HEK293 (cell line): ENCODE measurements around the gene MDM2.
"Not testable (repeated sequence)": the region's sequence is repeated elsewhere in the genome, so short reads cannot be mapped to it uniquely, and the experiment has no call there.

Source experiments
- CTCF ChIA-PET: fragments of 350-600 bp; formaldehyde crosslinking; extraction: SDS; loops from one replicate; lab custom pipeline; 2021; ENCODE audit warnings: antibody characterized with exemption; lab: Yijun Ruan, JAX
- POLR2A ChIA-PET: fragments of 300-600 bp; formaldehyde crosslinking; extraction: SDS; loops from one replicate; lab custom pipeline; 2020; ENCODE audit warnings: antibody characterized with exemption, inconsistent platforms; lab: Yijun Ruan, JAX
- H3K27ac ChIP-seq: fragments of 200-500 bp; sonication (Bioruptor generic); 2 replicates; pipeline ENCODE4 v1.5.1; 2014; ENCODE audit warnings: low read depth, low read length, control low read depth, inconsistent platforms; ENCODE audit errors: extremely low read depth
- H3K36me3 ChIP-seq, 2 experiments: fragments of 200-500 bp in 1 of 2; sonication (Bioruptor generic) in 1 of 2; 1 replicate in 1 of 2; 2 replicates in 1 of 2; pipeline ENCODE4 v1.5.1; 2014 to 2017; ENCODE audit warnings: inconsistent platforms in 2 of 2, low read length in 2 of 2; ENCODE audit not compliant: control insufficient read depth in 2 of 2, insufficient read depth in 1 of 2
- H3K4me1 ChIP-seq: fragments of 200-500 bp; sonication (Bioruptor generic); 2 replicates; pipeline ENCODE4 v1.5.1; 2014; ENCODE audit warnings: mild to moderate bottlenecking, low read length, inconsistent platforms; ENCODE audit not compliant: control insufficient read depth, insufficient read depth
- H3K4me3 ChIP-seq: 2 replicates; pipeline ENCODE4 v1.5.1; 2011; ENCODE audit warnings: low read depth, mild to moderate bottlenecking, control low read depth, low read length, moderate library complexity
- H3K9me3 ChIP-seq: fragments of 200-500 bp; sonication (Bioruptor generic); 2 replicates; pipeline ENCODE4 v1.5.1; 2014; ENCODE audit warnings: low read depth, low read length, inconsistent platforms; ENCODE audit not compliant: control insufficient read depth, insufficient read depth
- GLIS2 ChIP-seq: fragments of 450-650 bp; formaldehyde crosslinking; IDR thresholded peaks from 2 replicates; pipeline ENCODE4 v1.5.1; 2016; ENCODE audit warnings: missing biosample characterization, missing genetic modification characterization
- KLF1 ChIP-seq: fragments of 450-650 bp; formaldehyde crosslinking; IDR thresholded peaks from 2 replicates; pipeline ENCODE4 v1.5.1; 2016; ENCODE audit warnings: missing biosample characterization, missing genetic modification characterization
- KLF7 ChIP-seq: fragments of 450-650 bp; formaldehyde crosslinking; IDR thresholded peaks from 2 replicates; pipeline ENCODE4 v1.5.1; 2016; ENCODE audit warnings: missing biosample characterization, missing genetic modification characterization, borderline replicate concordance
- MYNN ChIP-seq: fragments of 450-650 bp; formaldehyde crosslinking; IDR thresholded peaks from 2 replicates; pipeline ENCODE4 v1.5.1; 2016; ENCODE audit warnings: missing biosample characterization, missing genetic modification characterization, borderline replicate concordance
- ZNF10 ChIP-seq: fragments of 450-650 bp; formaldehyde crosslinking; IDR thresholded peaks from 2 replicates; pipeline ENCODE4 v1.5.1; 2017; ENCODE audit warnings: missing biosample characterization, missing genetic modification characterization
- ZNF302 ChIP-seq: fragments of 450-650 bp; formaldehyde crosslinking; IDR thresholded peaks from 2 replicates; pipeline ENCODE4 v1.5.1; 2016; ENCODE audit warnings: missing biosample characterization, missing genetic modification characterization, low read depth
- ZNF404 ChIP-seq: fragments of 450-650 bp; formaldehyde crosslinking; IDR thresholded peaks from 2 replicates; pipeline ENCODE4 v1.5.1; 2017; ENCODE audit warnings: missing biosample characterization, missing genetic modification characterization
- ZNF530 ChIP-seq: fragments of 450-650 bp; formaldehyde crosslinking; IDR thresholded peaks from 2 replicates; pipeline ENCODE4 v1.5.1; 2016; ENCODE audit warnings: low read depth, missing biosample characterization, missing genetic modification characterization
- ZNF610 ChIP-seq: fragments of 450-650 bp; formaldehyde crosslinking; IDR thresholded peaks from 2 replicates; pipeline ENCODE4 v1.5.1; 2016; ENCODE audit warnings: missing biosample characterization, missing genetic modification characterization, borderline replicate concordance
- ZNF629 ChIP-seq: fragments of 450-650 bp; formaldehyde crosslinking; IDR thresholded peaks from 2 replicates; pipeline ENCODE4 v1.5.1; 2017; ENCODE audit warnings: missing biosample characterization, missing genetic modification characterization
- ZSCAN16 ChIP-seq: fragments of 450-650 bp; formaldehyde crosslinking; IDR thresholded peaks from 2 replicates; pipeline ENCODE4 v1.5.1; 2016; ENCODE audit warnings: missing biosample characterization, missing genetic modification characterization
- TF ChIP-seq, protein P1 (sequence below): fragments of 450-650 bp; formaldehyde crosslinking; IDR thresholded peaks from 2 replicates; pipeline ENCODE4 v1.5.1; 2017; ENCODE audit warnings: missing biosample characterization, missing genetic modification characterization
- TF ChIP-seq, protein P2 (sequence below): fragments of 450-650 bp; formaldehyde crosslinking; IDR thresholded peaks from 2 replicates; pipeline ENCODE4 v1.5.1; 2016; ENCODE audit warnings: missing biosample characterization, missing genetic modification characterization
- TF ChIP-seq, protein P3 (sequence below): fragments of 450-650 bp; formaldehyde crosslinking; IDR thresholded peaks from 2 replicates; pipeline ENCODE4 v1.5.1; 2016; ENCODE audit warnings: missing biosample characterization, missing genetic modification characterization

MDM2 gene

DNA sequence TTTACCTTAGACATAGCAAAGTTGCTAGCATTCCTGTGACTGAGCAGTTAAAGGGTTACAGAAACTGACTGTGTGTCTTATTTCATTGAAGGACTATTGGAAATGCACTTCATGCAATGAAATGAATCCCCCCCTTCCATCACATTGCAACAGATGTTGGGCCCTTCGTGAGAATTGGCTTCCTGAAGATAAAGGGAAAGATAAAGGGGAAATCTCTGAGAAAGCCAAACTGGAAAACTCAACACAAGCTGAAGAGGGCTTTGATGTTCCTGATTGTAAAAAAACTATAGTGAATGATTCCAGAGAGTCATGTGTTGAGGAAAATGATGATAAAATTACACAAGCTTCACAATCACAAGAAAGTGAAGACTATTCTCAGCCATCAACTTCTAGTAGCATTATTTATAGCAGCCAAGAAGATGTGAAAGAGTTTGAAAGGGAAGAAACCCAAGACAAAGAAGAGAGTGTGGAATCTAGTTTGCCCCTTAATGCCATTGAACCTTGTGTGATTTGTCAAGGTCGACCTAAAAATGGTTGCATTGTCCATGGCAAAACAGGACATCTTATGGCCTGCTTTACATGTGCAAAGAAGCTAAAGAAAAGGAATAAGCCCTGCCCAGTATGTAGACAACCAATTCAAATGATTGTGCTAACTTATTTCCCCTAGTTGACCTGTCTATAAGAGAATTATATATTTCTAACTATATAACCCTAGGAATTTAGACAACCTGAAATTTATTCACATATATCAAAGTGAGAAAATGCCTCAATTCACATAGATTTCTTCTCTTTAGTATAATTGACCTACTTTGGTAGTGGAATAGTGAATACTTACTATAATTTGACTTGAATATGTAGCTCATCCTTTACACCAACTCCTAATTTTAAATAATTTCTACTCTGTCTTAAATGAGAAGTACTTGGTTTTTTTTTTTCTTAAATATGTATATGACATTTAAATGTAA lies 31.5 kb downstream of the MDM2 start:
- Histone ChIP-seq H3K27ac (no peak overlapping the region), H3K4me3 (no peak overlapping the region), H3K4me1 (no peaks in the 10 kb centered on the region; the same call in 1 of the 2 replicates), H3K9me3 (no peaks in the 10 kb centered on the region), H3K36me3 (peaks cover 67 to 95% of the 10 kb centered on the region in 2 experiments)
- CTCF ChIA-PET, result interaction anchor here (0.9 to 2.1 kb wide), 2 partner anchors 9 to 10 kb away, joined by 4 read pairs; no protein-coding TSS in a partner anchor
- TF ChIP-seq MYNN, result no peak
- TF ChIP-seq ZNF629, result no peak
- TF ChIP-seq ZSCAN16 (tag by site-specific recombination), result no peak
- TF ChIP-seq ZNF10, result no peak
- no peak for TF ChIP-seq GLIS2 (tag by site-specific recombination)
- TF ChIP-seq ZNF530 (tag by site-specific recombination), result no peak
- TF ChIP-seq ZNF404 (tag by site-specific recombination), result no peak
- TF ChIP-seq, protein P1, sequence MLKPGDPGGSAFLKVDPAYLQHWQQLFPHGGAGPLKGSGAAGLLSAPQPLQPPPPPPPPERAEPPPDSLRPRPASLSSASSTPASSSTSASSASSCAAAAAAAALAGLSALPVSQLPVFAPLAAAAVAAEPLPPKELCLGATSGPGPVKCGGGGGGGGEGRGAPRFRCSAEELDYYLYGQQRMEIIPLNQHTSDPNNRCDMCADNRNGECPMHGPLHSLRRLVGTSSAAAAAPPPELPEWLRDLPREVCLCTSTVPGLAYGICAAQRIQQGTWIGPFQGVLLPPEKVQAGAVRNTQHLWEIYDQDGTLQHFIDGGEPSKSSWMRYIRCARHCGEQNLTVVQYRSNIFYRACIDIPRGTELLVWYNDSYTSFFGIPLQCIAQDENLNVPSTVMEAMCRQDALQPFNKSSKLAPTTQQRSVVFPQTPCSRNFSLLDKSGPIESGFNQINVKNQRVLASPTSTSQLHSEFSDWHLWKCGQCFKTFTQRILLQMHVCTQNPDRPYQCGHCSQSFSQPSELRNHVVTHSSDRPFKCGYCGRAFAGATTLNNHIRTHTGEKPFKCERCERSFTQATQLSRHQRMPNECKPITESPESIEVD (tag by site-specific recombination), result no peak
- TF ChIP-seq ZNF302, result no peak
- TF ChIP-seq, protein P2, sequence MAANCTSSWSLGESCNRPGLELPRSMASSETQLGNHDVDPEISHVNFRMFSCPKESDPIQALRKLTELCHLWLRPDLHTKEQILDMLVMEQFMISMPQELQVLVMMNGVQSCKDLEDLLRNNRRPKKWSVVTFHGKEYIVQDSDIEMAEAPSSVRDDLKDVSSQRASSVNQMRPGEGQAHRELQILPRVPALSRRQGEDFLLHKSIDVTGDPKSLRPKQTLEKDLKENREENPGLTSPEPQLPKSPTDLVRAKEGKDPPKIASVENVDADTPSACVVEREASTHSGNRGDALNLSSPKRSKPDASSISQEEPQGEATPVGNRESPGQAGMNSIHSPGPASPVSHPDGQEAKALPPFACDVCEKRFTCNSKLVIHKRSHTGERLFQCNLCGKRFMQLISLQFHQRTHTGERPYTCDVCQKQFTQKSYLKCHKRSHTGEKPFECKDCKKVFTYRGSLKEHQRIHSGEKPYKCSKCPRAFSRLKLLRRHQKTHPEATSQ (tag by site-specific recombination), result no peak
- TF ChIP-seq ZNF610 (tag by site-specific recombination), result no peak
- TF ChIP-seq, protein P3, sequence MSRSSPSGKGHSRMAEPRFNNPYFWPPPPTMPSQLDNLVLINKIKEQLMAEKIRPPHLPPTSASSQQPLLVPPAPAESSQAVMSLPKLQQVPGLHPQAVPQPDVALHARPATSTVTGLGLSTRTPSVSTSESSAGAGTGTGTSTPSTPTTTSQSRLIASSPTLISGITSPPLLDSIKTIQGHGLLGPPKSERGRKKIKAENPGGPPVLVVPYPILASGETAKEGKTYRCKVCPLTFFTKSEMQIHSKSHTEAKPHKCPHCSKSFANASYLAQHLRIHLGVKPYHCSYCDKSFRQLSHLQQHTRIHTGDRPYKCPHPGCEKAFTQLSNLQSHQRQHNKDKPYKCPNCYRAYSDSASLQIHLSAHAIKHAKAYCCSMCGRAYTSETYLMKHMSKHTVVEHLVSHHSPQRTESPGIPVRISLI (tag by site-specific recombination), result no peak
- no peak for TF ChIP-seq KLF7 (tag by site-specific recombination)
- POLR2A ChIA-PET, result interaction anchor here (1.0 kb wide), 1 partner anchor 9 kb away, joined by 4 read pairs; no protein-coding TSS in a partner anchor

DNA sequence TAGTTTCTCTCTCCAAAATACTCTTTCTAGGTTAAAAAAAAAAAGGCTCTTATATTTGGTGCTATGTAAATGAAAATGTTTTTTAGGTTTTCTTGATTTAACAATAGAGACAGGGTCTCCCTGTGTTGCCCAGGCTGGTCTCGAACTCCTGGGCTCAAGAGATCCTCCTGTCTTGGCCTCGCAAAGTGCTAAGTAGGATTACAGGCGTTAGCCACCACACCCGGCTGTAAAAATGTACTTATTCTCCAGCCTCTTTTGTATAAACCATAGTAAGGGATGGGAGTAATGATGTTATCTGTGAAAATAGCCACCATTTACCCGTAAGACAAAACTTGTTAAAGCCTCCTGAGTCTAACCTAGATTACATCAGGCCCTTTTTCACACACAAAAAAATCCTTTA lies 33.2 kb downstream of the MDM2 start:
- H3K36me3 ChIP-seq, result peaks cover 54 to 79% of the 10 kb centered on the region in 2 experiments
- POLR2A ChIA-PET, H3K4me1 ChIP-seq, H3K27ac ChIP-seq, H3K9me3 ChIP-seq, CTCF ChIA-PET, H3K4me3 ChIP-seq: not testable (repeated sequence)
- TF ChIP-seq, protein P1 (tag by site-specific recombination), result 0 out of 2 replicates have a peak, but pooled peaks have one; percentile 29
- TF ChIP-seq KLF1 (tag by site-specific recombination), result peak; percentile 84
